Calu3 (cell line): ENCODE data around the gene MEGF9. TPM values are rescaled to one million over a fixed set of nuclear protein-coding genes. Genes with fewer than 3 reads are reported as not detected.

ENCODE experiments used
- BruUV-seq: library from RNA; stranded (reverse); fragments of 400-500 nt; replicated peaks from 2 replicates; lab custom pipeline; 2021; lab: Mats Ljungman, UMichigan
- CTCF ChIA-PET: fragments of 300-600 bp; sonication (Branson Sonifier 250); formaldehyde crosslinking; loops from one replicate; lab custom pipeline; 2022; ENCODE audit warnings: antibody characterized with exemption; lab: Charles Lee
- DNase-seq: peaks from one replicate; pipeline ENCODE4 v3.0.0; 2022
- H3K27ac Mint-ChIP-seq: one replicate; pipeline ENCODE4 v1.8.0; 2022; ENCODE audit warnings: mixed read lengths; ENCODE audit not compliant: unreplicated experiment
- H3K27me3 Mint-ChIP-seq: one replicate; pipeline ENCODE4 v1.8.0; 2022; ENCODE audit warnings: mixed read lengths; ENCODE audit not compliant: unreplicated experiment
- H3K36me3 Mint-ChIP-seq: one replicate; pipeline ENCODE4 v1.8.0; 2022; ENCODE audit warnings: mild to moderate bottlenecking, moderate library complexity, mixed read lengths; ENCODE audit not compliant: insufficient read depth, unreplicated experiment
- H3K4me1 Mint-ChIP-seq: one replicate; pipeline ENCODE4 v1.8.0; 2022; ENCODE audit warnings: mild to moderate bottlenecking, low read depth, mixed read lengths; ENCODE audit not compliant: unreplicated experiment
- H3K4me3 Mint-ChIP-seq: one replicate; pipeline ENCODE4 v1.8.0; 2022; ENCODE audit warnings: mild to moderate bottlenecking, low read depth, moderate library complexity, mixed read lengths; ENCODE audit not compliant: unreplicated experiment
- H3K9me3 Mint-ChIP-seq: one replicate; pipeline ENCODE4 v1.8.0; 2022; ENCODE audit warnings: low read depth, mixed read lengths; ENCODE audit not compliant: unreplicated experiment
- intact Hi-C: fragments of 100-400 bp; cut with micrococcal nuclease; formaldehyde crosslinking; loops from one replicate; pipeline ENCODE4 v1.10.0; 2022; ENCODE audit not compliant: unreplicated experiment
- total RNA-seq: library from RNA; stranded (reverse); gene quantifications from 2 replicates; pipeline ENCODE4 v1.2.3, GENCODE V29; 2022
- TF ChIP-seq, protein P1 (sequence below): fragments of 200-600 bp; IDR thresholded peaks from one replicate; pipeline ENCODE4 v1.8.0; 2022; ENCODE audit warnings: antibody characterized with exemption; ENCODE audit not compliant: unreplicated experiment

Gene MEGF9
- total RNA-seq, 1 experiment from 2014 or later = 7.1 TPM

- Mint-ChIP-seq H3K4me1 (no peaks in the 10 kb centered on the region), H3K9me3 (no peaks in the 10 kb centered on the region), H3K27ac (no peak overlapping the region), H3K27me3 (no peaks in the 10 kb centered on the region), H3K4me3 (no peak overlapping the region), H3K36me3 (no peaks in the 10 kb centered on the region)
- no peak for DNase-seq
- no TSS peak for BruUV-seq
- intact Hi-C loops = no loop called here
- TF ChIP-seq, protein P1, sequence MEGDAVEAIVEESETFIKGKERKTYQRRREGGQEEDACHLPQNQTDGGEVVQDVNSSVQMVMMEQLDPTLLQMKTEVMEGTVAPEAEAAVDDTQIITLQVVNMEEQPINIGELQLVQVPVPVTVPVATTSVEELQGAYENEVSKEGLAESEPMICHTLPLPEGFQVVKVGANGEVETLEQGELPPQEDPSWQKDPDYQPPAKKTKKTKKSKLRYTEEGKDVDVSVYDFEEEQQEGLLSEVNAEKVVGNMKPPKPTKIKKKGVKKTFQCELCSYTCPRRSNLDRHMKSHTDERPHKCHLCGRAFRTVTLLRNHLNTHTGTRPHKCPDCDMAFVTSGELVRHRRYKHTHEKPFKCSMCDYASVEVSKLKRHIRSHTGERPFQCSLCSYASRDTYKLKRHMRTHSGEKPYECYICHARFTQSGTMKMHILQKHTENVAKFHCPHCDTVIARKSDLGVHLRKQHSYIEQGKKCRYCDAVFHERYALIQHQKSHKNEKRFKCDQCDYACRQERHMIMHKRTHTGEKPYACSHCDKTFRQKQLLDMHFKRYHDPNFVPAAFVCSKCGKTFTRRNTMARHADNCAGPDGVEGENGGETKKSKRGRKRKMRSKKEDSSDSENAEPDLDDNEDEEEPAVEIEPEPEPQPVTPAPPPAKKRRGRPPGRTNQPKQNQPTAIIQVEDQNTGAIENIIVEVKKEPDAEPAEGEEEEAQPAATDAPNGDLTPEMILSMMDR = no peak
- CTCF ChIA-PET = no interaction called here
Observed at GRCh38 chr9:120593955-120594277, 120.4 kb downstream of the MEGF9 start.

DNA sequence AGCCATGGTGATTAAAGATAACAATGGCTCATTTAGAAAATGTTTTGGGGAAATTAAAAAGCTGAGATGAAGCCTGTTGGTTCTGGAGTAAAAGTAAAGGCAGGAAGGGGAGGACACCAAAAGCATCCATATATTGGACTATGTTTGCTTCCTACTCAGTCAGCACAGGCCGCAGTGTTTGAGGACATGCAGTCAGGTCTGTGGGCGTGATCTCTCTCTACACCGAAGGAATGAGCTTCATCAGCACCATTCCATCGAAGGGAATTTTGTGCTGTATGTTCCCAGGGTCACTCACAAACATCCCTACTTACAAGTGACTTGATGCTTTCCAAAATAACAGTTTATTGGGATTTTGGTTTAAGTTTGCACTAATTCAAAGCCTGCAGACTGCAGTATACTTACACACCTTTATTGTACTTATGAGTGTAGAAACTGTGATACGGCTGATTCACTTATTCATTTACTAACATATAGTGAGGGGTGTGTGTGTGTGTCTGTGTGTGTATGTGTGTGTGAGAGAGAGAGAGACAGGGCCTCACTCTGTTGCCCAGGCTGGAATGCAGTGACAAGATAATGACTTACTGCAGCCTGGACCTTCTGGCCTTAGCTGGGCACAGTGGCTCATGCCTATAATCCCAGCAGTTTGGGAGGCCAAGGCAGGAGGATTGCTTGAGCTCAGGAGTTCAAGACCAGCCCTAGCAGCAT, 120.9 kb downstream of the MEGF9 start:
- Mint-ChIP-seq H3K27ac (no peak overlapping the region), H3K9me3 (no peaks in the 10 kb centered on the region), H3K4me1 (no peaks in the 10 kb centered on the region), H3K27me3 (no peaks in the 10 kb centered on the region), H3K36me3 (no peaks in the 10 kb centered on the region), H3K4me3 (no peak overlapping the region)
- intact Hi-C loops = no loop called here
- CTCF ChIA-PET = no interaction called here
- no peak for DNase-seq
- TF ChIP-seq, protein P1 = no peak
- no TSS peak for BruUV-seq

DNA sequence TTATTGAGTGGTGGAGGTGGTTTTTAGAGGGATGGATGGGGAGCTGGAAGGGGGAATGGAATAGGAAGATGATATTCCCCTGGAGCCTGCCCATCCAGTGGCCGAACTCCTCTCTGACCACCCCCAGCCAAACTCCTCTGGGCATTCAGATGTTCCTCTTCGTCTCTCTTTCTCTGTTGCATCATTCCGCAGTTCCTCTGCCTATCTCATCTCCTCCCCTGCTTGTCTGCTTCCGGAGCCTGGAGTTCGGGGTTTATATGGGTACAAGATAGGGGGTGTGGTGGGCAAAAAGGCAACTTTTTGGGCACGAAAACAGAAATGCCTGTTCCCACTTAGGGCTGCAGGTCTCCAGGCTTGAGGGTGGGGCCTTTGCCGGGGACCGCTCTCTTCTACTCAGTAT, 122.1 kb downstream of the MEGF9 start:
- no peak for DNase-seq
- TF ChIP-seq, protein P1 = no peak
- Mint-ChIP-seq H3K27me3 (no peaks in the 10 kb centered on the region), H3K9me3 (no peaks in the 10 kb centered on the region), H3K36me3 (no peaks in the 10 kb centered on the region), H3K27ac (no peak overlapping the region), H3K4me3 (no peak overlapping the region), H3K4me1 (no peaks in the 10 kb centered on the region)
- no TSS peak for BruUV-seq
- intact Hi-C loops = no loop called here
- CTCF ChIA-PET = no interaction called here

DNA sequence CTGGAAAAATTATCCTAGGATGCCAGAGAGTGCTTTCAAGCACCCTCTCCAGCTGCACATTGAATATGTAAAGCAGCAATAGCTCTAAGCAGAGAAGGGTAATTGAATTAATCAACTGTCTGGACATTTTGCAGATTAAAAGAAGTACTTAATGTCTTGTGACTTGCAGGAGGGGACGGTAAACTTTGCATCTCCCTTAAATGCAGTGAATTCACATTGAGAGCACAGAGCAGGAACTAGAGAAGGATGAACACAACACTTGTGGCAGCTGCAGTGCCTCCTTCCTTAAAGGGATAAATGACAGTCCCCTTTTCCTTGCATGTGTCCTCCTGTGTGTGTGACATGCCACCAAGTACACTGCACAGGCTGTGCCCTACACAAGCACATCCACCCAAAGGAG, 126.9 kb downstream of the MEGF9 start:
- Mint-ChIP-seq H3K4me3 (no peak overlapping the region), H3K27me3 (no peaks in the 10 kb centered on the region), H3K9me3 (no peaks in the 10 kb centered on the region), H3K4me1 (no peaks in the 10 kb centered on the region), H3K27ac (no peak overlapping the region), H3K36me3 (peaks cover 5% of the 10 kb centered on the region)
- intact Hi-C loops = no loop called here
- CTCF ChIA-PET = no interaction called here
- TF ChIP-seq, protein P1 = no peak
- no TSS peak for BruUV-seq
- DNase-seq = no peak
